Keratinocyte (primary cell): ENCODE results near the gene POLE.

ENCODE experiments used
- CTCF ChIP-seq, 3 experiments: IDR thresholded peaks in 1 of 3; conservative IDR thresholded peaks in 1 of 3; optimal IDR thresholded peaks in 1 of 3; 2 replicates in 2 of 3; 3 replicates in 1 of 3; pipeline versions ENCODE3 to v1.5.1; 2011; ENCODE audit warnings: low read length in 3 of 3, mild to moderate bottlenecking in 3 of 3, moderate library complexity in 2 of 3, control low read depth in 1 of 3, inconsistent platforms in 1 of 3; ENCODE audit not compliant: insufficient read depth in 2 of 3; ENCODE audit errors: extremely low read depth in 1 of 3
- EZH2 ChIP-seq: IDR thresholded peaks from one replicate; pipeline ENCODE4 v1.6.1; 2012; ENCODE audit warnings: inconsistent platforms, mild to moderate bottlenecking, low read length, moderate library complexity

GRCh38 chr12:132592282-132592970 is 94.7 kb downstream of the POLE start:
- TF ChIP-seq CTCF (optimal IDR thresholded peaks at IDR 0.05 in 1 of 3, IDR thresholded peaks at IDR 0.05 in 1 of 3, conservative IDR thresholded peaks at IDR 0.05 in 1 of 3; ENCODE audit: extremely low read depth in 1 of 3, insufficient read depth in 2 of 3, low read length in 3 of 3), result no peak
- no peak for TF ChIP-seq EZH2
